ENCODE data around the gene DYNC2I2. TPM values are rescaled to one million over a fixed set of nuclear protein-coding genes. Genes with fewer than 3 reads are reported as not detected.
A peak's percentile ranks its signal among the peaks of the same experiment; 100 is the strongest.
"Not testable (repeated sequence)": the region's sequence is repeated elsewhere in the genome, so short reads cannot be mapped to it uniquely, and the experiment has no call there.

Gene DYNC2I2
- total RNA-seq, 1 donor from 2014 or later = 37.3 TPM

DNA sequence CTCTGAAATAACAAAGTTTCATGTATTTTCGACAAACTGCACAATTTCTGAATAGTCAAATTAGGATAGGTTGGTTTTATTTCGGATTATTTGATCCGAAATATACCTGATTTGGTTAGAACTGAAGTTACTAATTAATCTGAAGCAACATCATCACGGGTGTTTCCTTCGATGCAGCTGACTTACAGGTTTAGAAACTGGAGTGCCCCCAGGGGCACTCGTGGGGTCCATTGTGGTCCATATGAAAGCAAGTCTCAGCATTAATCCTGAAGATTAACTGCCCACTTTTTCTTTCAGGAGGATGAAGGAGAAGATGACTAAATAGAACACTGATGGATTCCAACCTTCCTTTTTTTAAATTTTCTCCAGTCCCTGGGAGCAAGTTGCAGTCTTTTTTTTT, 37.7 kb upstream of the DYNC2I2 start:
- H3K27me3 ChIP-seq (ENCODE audit: low read depth) = no peaks in the 10 kb centered on the region
- DNase-seq = no peak
- H3K9me3 ChIP-seq = no peaks in the 10 kb centered on the region
- peaks cover 63% of the 10 kb centered on the region for H3K36me3 ChIP-seq
- H3K27ac ChIP-seq = no peak overlapping the region
- TF ChIP-seq, protein P1, sequence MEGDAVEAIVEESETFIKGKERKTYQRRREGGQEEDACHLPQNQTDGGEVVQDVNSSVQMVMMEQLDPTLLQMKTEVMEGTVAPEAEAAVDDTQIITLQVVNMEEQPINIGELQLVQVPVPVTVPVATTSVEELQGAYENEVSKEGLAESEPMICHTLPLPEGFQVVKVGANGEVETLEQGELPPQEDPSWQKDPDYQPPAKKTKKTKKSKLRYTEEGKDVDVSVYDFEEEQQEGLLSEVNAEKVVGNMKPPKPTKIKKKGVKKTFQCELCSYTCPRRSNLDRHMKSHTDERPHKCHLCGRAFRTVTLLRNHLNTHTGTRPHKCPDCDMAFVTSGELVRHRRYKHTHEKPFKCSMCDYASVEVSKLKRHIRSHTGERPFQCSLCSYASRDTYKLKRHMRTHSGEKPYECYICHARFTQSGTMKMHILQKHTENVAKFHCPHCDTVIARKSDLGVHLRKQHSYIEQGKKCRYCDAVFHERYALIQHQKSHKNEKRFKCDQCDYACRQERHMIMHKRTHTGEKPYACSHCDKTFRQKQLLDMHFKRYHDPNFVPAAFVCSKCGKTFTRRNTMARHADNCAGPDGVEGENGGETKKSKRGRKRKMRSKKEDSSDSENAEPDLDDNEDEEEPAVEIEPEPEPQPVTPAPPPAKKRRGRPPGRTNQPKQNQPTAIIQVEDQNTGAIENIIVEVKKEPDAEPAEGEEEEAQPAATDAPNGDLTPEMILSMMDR (IDR thresholded peaks at IDR 0.05) = no peak
- intact Hi-C loops (cut with DNase I) = no loop called here
- H3K4me1 ChIP-seq = peaks cover 18% of the 10 kb centered on the region
- no peak for ATAC-seq
- no peak overlapping the region for H3K4me3 ChIP-seq

GRCh38 chr9:128693738-128694137, 37.1 kb upstream of the DYNC2I2 start:
- H3K36me3 ChIP-seq = peaks cover 63% of the 10 kb centered on the region
- peaks cover 18% of the 10 kb centered on the region for H3K4me1 ChIP-seq
- H3K27ac ChIP-seq; H3K4me3 ChIP-seq; intact Hi-C loops (cut with DNase I); H3K27me3 ChIP-seq (ENCODE audit: low read depth); H3K9me3 ChIP-seq; ATAC-seq; DNase-seq: not testable (repeated sequence)

DNA sequence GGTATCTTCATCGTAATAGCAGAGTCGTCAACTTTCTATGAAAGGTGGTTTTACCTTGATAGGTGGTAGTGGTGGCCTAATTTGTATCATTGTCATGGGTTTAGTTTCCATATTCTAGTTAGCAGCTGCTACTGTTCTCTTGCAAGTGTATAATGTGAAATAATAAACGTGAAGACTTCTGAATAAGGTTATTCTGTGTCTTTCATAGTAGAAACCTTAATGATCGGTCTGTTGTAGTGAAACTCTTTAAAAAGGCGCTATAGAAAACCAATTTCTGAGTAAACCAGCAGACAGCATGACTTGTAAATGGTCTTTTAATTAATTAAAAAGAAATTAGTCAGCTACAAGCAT, 34.0 kb upstream of the DYNC2I2 start:
- peak overlapping the region; percentile 69 for H3K27ac ChIP-seq
- H3K36me3 ChIP-seq = peaks cover 47% of the 10 kb centered on the region
- peak overlapping the region; percentile 78 for H3K4me3 ChIP-seq
- DNase-seq (no peak), ATAC-seq (no peak)
- intact Hi-C loops (cut with DNase I) = no loop called here
- no peaks in the 10 kb centered on the region for H3K9me3 ChIP-seq
- H3K4me1 ChIP-seq = peaks cover 46% of the 10 kb centered on the region
- no peaks in the 10 kb centered on the region for H3K27me3 ChIP-seq (ENCODE audit: low read depth)
- TF ChIP-seq, protein P1 (IDR thresholded peaks at IDR 0.05) = no peak

GRCh38 chr9:128689820-128690683, 33.4 kb upstream of the DYNC2I2 start:
- TF ChIP-seq, protein P1 (IDR thresholded peaks at IDR 0.05) = no peak
- H3K36me3 ChIP-seq = peaks cover 41% of the 10 kb centered on the region
- H3K4me1 ChIP-seq = peaks cover 52% of the 10 kb centered on the region
- peak overlapping the region; percentile 69 for H3K27ac ChIP-seq
- no peaks in the 10 kb centered on the region for H3K27me3 ChIP-seq (ENCODE audit: low read depth)
- intact Hi-C loops (cut with DNase I) = no loop called here
- DNase-seq (peak; percentile 51), ATAC-seq (no peak)
- no peaks in the 10 kb centered on the region for H3K9me3 ChIP-seq
- H3K4me3 ChIP-seq = peak overlapping the region; percentile 78

GRCh38 chr9:128689293-128689774, 32.7 kb upstream of the DYNC2I2 start:
- Histone ChIP-seq H3K27me3 (ENCODE audit: low read depth) (no peaks in the 10 kb centered on the region), H3K36me3 (peaks cover 34% of the 10 kb centered on the region), H3K4me1 (peaks cover 60% of the 10 kb centered on the region), H3K4me3 (peak overlapping the region; percentile 59), H3K9me3 (no peaks in the 10 kb centered on the region), H3K27ac (peak overlapping the region; percentile 96)
- intact Hi-C loops (cut with DNase I) = no loop called here
- TF ChIP-seq, protein P1 (IDR thresholded peaks at IDR 0.05) = no peak
- ATAC-seq (peak; percentile 18 to 37), DNase-seq (peak; percentile 81)

All from lower lobe of right lung (tissue), 2 donors.